HG02943 (cell line): Measurements from ENCODE around the gene SLC19A1.

Source experiments
- ATAC-seq: cut with Tn5 transposase; IDR thresholded peaks from one replicate; pipeline ENCODE4 v1.9.1; 2021; ENCODE audit warnings: mild to moderate bottlenecking, low read depth, moderate library complexity; ENCODE audit not compliant: unreplicated experiment

Gene SLC19A1

GRCh38 chr21:45542242-45542666, at the start of gene SLC19A1:
TSS of gene SLC19A1 (minus strand) at chr21:45542440. CDS start at chr21:45537959, 4,481 bp downstream.
- no peak for ATAC-seq

GRCh38 chr21:45591619-45592207, 49.5 kb upstream of the SLC19A1 start:
- no peak for ATAC-seq

DNA sequence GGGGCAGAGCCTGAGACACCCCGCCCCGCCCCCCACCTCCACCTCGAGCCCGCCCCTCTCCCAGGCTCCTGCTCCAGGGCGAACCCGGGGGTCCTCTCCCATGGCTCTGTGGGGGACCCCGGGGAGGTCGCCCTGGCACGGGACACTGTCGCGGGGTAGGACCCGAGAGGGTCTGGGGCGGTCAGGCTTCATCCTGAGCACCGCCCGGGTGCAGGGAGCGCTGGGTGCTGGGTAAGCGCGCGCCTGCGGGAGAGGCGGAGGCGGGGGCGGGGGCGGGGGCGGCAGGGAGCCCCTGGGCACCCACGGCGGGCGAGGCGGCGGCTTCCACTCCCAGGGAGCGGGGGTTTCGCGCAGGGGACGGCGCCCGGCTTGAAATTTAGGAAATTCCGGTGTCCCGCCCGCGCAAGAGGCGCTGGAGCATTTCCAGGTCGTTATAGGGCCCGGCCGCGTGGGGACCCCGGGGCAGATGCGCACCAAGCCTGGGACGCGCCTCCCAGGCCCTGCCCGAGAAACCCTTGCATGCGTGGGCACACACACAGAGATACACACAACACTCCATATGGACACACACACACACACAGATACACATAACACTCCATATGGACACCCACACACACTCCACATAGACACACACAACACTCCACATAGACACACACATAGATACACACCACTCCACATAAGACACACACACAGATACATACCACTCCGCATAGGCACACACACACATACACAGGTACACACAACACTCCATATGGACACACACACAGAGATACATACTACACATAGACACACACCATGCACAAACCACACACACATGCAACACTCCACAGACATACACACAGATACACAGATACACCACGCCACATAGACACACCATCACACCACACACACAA, 48.7 kb upstream of the SLC19A1 start:
- no peak for ATAC-seq

DNA sequence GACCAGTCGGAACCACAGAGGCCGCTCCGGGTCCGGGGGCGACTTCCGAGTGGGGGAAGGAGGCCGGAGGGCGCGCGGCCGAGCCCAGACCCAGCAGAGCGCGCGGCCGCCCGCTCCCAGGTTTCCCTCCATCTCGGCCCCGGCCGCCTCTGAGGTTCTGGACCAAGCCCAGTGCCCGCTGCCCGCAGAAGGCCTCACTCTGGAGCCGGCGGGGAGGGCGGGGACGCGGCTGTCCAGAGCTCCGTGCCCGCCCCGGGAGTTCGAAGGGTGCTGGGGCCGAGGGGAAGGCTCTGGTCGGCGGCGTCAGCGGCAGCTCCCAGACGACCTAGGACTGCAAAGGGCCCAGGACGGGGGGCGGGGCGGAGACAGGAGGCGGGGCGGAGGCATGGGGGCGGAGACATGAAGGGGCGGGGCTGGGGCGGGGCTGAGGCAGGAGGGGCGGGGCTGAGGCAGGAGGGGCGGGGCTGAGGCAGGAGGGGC, 48.0 kb upstream of the SLC19A1 start:
- ATAC-seq: no peak

GRCh38 chr21:45589686-45590245, 47.5 kb upstream of the SLC19A1 start:
- ATAC-seq: no peak

DNA sequence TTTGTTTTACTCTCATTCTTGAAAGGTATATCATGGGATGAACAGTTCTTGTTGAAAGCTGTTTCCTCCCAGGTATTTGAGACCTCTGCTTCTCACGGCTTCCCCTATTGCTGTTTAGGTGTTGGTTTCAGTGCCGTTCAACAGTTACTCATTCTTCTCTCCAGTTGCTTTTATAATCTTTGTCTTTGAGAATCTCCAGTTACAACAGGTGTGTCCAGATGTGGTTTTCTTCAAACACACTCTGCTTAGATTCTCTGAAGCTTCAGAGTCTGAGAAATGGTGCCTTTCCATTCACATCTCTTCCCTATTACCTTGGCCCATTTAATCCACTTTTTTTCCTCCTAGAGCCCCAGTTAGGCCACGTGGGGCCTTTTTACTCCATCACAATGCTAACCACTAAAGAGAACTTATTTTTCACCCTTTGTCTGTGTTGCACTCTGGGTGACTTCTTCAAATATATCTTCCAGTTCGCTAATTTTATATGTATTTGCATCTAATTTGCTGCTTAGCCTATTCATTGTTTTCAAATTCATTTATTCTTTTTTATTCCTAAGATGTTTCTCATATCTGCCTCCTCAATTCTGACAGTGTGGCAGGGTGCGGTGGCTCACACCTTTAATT, 46.7 kb upstream of the SLC19A1 start:
- ATAC-seq: no peak

DNA sequence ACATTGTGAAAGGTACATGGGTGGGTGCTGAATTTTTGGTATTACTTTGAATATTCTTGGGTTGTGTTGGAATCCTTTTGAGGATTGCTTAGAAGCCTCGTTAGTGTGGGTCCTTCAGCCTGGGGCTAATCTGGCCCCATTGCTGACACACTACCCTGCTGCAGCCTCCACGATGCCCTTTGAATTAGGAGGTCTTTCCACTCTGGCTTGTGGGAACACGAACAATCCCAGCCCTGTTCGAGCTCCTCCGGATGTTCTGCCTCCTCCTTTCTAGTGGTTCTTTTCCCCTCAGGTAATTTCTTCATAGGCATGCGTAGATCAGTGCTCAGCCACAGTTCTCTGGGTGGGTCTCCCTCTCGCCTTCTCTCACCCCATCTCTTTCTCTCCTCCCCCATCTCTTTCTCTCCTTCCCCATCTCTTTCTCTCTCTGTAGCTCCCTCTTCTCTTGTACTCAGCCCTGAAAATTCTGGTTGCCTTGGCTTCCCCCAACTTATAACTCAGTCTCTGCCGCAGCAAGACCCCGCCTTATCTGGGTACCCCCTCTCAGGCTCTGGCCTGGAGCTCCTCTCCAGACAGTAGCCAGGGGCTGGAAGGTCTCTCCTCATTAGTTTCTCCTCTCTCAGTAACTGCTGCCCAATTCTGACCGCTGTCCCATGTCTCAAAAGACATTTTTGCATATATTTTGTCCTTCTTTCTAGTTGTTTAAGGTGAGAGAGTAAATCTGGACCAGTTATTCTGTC, 46.0 kb upstream of the SLC19A1 start:
- no peak for ATAC-seq

GRCh38 chr21:45586289-45586858, 44.1 kb upstream of the SLC19A1 start:
- no peak for ATAC-seq

- no peak for ATAC-seq
Observed at GRCh38 chr21:45584786-45585185, 42.5 kb upstream of the SLC19A1 start.

- no peak for ATAC-seq
Observed at GRCh38 chr21:45583831-45584509, 41.7 kb upstream of the SLC19A1 start.

- no peak for ATAC-seq
Observed at GRCh38 chr21:45582128-45582527, 39.9 kb upstream of the SLC19A1 start.

GRCh38 chr21:45581322-45581712, 39.1 kb upstream of the SLC19A1 start:
- no peak for ATAC-seq

DNA sequence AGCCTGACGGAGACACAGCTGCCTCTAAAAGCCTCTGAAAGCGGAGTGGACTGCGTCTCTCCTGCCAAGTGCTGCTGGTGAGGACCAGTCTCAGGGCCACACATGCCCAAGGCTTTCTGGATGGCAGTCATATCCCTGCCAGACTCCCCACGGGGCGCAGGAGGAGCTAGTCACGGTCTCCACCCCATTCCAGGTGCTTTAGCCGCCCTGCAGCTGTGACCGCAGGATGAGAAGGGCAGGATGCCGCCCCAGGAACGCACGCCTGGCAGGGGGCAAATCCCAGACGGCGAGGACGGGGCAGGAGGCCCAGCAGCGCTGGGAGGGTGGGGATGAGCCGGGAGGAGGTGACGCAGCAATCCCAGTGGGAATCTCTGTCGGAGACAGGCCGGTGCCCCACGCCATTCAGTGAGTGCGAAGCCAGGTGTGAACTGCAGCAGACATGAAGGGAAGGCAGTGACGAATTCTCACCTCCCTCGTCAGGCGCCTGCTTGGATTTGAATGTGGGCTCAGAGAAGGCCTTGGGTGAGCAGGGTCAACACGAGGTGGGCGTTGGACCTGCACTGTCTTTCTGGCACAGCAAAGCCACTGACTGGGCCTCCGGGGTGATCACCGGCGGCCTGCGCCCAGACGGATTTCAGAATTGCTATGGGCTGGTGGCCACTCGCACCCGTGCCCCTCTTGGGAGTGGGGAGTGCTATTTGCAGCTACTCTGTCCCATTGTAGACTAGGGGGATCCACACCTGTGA, 38.5 kb upstream of the SLC19A1 start:
- no peak for ATAC-seq

- ATAC-seq: no peak
Observed at GRCh38 chr21:45580181-45580575, 37.9 kb upstream of the SLC19A1 start.

- ATAC-seq: no peak
Observed at GRCh38 chr21:45579383-45580180, 37.3 kb upstream of the SLC19A1 start.

DNA sequence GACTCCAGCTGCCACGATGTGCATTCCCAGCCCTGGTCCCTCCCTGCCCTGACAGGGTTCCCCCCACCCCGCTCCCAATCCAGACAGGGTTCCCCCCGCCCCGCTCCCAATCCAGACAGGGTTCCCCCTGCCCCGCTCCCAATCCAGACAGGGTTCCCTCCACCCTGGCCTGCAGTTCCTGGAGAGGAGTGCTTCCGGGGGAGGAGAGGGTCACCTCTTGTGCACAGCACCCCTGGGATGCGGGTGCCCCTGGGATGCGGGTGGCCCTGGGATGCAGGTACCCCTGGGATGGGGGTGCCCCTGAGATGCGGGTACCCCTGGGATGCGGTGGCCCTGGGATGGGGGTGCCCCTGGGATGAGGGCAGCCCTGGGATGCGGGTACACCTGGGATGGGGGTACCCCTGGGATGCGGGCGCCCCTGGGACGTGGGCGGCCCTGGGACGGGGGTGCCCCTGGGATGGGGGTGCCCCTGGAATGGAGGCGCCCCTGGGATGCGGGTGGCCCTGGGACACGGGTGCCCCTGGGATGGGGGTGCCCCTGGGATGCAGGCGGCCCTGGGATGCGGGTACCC, 36.7 kb upstream of the SLC19A1 start:
- no peak for ATAC-seq

GRCh38 chr21:45578176-45578801, 36.0 kb upstream of the SLC19A1 start:
- no peak for ATAC-seq
